ENCODE data around the gene ZNF93. TPM values are rescaled to one million over a fixed set of nuclear protein-coding genes. Genes with fewer than 3 reads are reported as not detected.
"Not testable (repeated sequence)": the region's sequence is repeated elsewhere in the genome, so short reads cannot be mapped to it uniquely, and the experiment has no call there.

ZNF93 gene
- total RNA-seq, 1 experiment from 2014 or later, result 58.1 TPM

DNA sequence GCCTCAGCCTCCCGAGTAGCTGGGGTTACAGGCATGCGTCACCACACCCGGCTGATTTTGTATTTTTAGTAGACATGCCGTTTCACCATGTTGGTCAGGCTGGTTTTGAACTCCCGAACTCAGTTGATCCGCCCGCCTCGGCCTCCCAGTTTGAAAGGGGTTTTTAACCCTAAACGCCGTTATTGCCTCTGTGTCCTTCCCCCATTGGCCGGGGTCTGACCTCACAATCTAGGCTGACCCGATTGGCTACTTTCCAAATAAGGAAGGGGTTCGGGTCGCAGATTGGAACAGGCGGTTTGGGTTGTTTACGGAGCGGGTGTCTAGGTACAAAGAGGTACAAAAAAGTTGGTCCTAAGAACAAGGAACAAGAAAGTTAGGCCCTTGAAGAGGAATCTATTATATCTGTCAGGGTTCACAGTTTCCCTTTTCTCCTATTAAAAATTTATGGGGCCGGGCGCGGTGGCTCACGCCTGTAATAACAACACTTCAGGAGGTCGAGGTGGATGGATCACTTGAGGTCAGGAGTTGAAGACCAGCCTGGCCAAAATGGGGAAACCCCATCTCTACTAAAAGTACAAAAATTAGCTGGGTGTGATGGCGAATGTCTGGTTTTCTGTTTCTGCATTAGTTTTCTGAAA is 34.0 kb upstream of the ZNF93 start:
- Mint-ChIP-seq H3K4me1 (peaks cover 23 to 31% of the 10 kb centered on the region in 2 experiments), H3K27me3 (ENCODE audit: low read depth) (no peaks in the 10 kb centered on the region; the same call in 1 of the 2 replicates), H3K4me3 (peak overlapping the region; percentile 97), H3K27ac (peak overlapping the region; percentile 100; a peak in 6 of 7 replicates), H3K9me3 (peaks cover 6 to 60% of the 10 kb centered on the region in 2 experiments; a peak in 4 of 5 replicates), H3K36me3 (ENCODE audit: insufficient read depth in 1 of 3, low read depth in 3 of 3) (peaks cover 25 to 39% (median 26%) of the 10 kb centered on the region in 3 experiments)
- DNase-seq, result peak; percentile 86
- no peak overlapping the region for H3K23ac ChIP-seq (ENCODE audit: insufficient read length, low read depth, low read length)
- peak overlapping the region; percentile 84 for H2BK120ac ChIP-seq (ENCODE audit: low read depth, low read length, poor library complexity, severe bottlenecking)
- no peaks in the 10 kb centered on the region for H3K27me3 ChIP-seq (ENCODE audit: insufficient read depth, low read length)
- no peaks in the 10 kb centered on the region for H3K79me1 ChIP-seq (ENCODE audit: insufficient read depth, low read depth, low read length, poor library complexity, severe bottlenecking)
- no peak overlapping the region for H2AK5ac ChIP-seq (ENCODE audit: insufficient read length, low read length)
- H2AFZ ChIP-seq (ENCODE audit: low read length), result no peak overlapping the region
- TF ChIP-seq, protein P1, sequence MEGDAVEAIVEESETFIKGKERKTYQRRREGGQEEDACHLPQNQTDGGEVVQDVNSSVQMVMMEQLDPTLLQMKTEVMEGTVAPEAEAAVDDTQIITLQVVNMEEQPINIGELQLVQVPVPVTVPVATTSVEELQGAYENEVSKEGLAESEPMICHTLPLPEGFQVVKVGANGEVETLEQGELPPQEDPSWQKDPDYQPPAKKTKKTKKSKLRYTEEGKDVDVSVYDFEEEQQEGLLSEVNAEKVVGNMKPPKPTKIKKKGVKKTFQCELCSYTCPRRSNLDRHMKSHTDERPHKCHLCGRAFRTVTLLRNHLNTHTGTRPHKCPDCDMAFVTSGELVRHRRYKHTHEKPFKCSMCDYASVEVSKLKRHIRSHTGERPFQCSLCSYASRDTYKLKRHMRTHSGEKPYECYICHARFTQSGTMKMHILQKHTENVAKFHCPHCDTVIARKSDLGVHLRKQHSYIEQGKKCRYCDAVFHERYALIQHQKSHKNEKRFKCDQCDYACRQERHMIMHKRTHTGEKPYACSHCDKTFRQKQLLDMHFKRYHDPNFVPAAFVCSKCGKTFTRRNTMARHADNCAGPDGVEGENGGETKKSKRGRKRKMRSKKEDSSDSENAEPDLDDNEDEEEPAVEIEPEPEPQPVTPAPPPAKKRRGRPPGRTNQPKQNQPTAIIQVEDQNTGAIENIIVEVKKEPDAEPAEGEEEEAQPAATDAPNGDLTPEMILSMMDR (conservative IDR thresholded peaks at IDR 0.05), result no peak
- H3T11ph ChIP-seq (ENCODE audit: low read length), result no peak overlapping the region
- peaks cover 47% of the 10 kb centered on the region; the same call in 1 of the 2 replicates for H3K79me2 ChIP-seq (ENCODE audit: insufficient read depth, low read length)
- H2BK12ac ChIP-seq (ENCODE audit: insufficient read length, low read depth, low read length), result no peak overlapping the region
- H2BK5ac ChIP-seq (ENCODE audit: insufficient read length, low read length), result peak overlapping the region; percentile 97
- H4K5ac ChIP-seq (ENCODE audit: insufficient read length, low read depth, low read length), result no peak overlapping the region
- H2BK15ac ChIP-seq (ENCODE audit: low read depth, low read length), result no peak overlapping the region
- H4K20me1 ChIP-seq (ENCODE audit: control insufficient read depth, insufficient read depth, insufficient read length), result no peaks in the 10 kb centered on the region
- peak overlapping the region; percentile 81 for H3K4me2 ChIP-seq (ENCODE audit: insufficient read depth, insufficient read length, low read length)
- H3K9me3 ChIP-seq (ENCODE audit: control insufficient read depth, low read depth, low read length), result no peaks in the 10 kb centered on the region
- H3K14ac ChIP-seq (ENCODE audit: insufficient read depth, low read length), result peak overlapping the region; percentile 100
- peaks cover 4% of the 10 kb centered on the region for H3K23me2 ChIP-seq (ENCODE audit: insufficient read length, low read depth, low read length, poor library complexity, severe bottlenecking)
- no peak overlapping the region for H2BK20ac ChIP-seq (ENCODE audit: low read depth, low read length, poor library complexity, severe bottlenecking)
- no peak overlapping the region for H4K8ac ChIP-seq (replicated peaks; ENCODE audit: insufficient read length, low read depth, low read length)
- H3K4me1 ChIP-seq (ENCODE audit: insufficient read depth, low read length), result no peaks in the 10 kb centered on the region; the same call in 1 of the 2 replicates
- H3K27ac ChIP-seq (ENCODE audit: insufficient read length, low read depth, low read length), result peak overlapping the region; percentile 97
- H3K18ac ChIP-seq (ENCODE audit: insufficient read length, low read depth, low read length), result peak overlapping the region; percentile 100
- no CpG with 5 or more reads among the region's 23 CpGs for WGBS (ENCODE audit: extremely low coverage, insufficient read length, low lambda C conversion rate)
- 0 out of 2 replicates have a peak overlapping the region, but pooled peaks have one; percentile 92 for H3K4ac ChIP-seq (ENCODE audit: low read depth, low read length)
- H4K91ac ChIP-seq (ENCODE audit: insufficient read length, low read depth, low read length), result no peak overlapping the region
- H3K56ac ChIP-seq (ENCODE audit: insufficient read length, low read depth, low read length), result peak overlapping the region; percentile 98
- H3K9ac ChIP-seq (ENCODE audit: extremely low read depth, insufficient read length, low read length), result peak overlapping the region; percentile 100

DNA sequence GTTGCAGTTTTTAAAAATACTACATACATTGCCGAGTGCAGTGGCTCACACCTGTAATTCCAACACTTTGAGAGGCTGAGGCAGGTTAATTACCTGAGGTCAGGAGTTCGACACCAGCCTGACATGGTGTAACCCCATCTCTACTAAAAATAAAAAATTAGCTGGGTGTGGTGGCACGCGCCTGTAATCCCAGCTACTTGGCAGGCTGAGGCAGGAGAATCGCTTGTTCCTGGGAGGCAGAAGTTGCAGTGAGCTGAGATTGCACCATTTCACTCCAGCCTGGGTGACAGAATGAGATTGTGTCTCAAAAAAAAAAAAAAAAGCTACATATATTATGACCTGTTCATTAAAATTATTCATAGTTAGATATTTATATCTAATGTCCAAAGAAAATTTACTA is 30.7 kb upstream of the ZNF93 start:
- not testable (repeated sequence) for H3K27me3 Mint-ChIP-seq (ENCODE audit: low read depth); H3K4me3 Mint-ChIP-seq; H2BK20ac ChIP-seq (ENCODE audit: low read depth, low read length, poor library complexity, severe bottlenecking); H3K4ac ChIP-seq (ENCODE audit: low read depth, low read length); H2AK5ac ChIP-seq (ENCODE audit: insufficient read length, low read length); H2BK120ac ChIP-seq (ENCODE audit: low read depth, low read length, poor library complexity, severe bottlenecking); H3T11ph ChIP-seq (ENCODE audit: low read length); H3K27ac ChIP-seq (ENCODE audit: insufficient read length, low read depth, low read length); H3K4me2 ChIP-seq (ENCODE audit: insufficient read depth, insufficient read length, low read length); DNase-seq; H2BK12ac ChIP-seq (ENCODE audit: insufficient read length, low read depth, low read length); H2BK15ac ChIP-seq (ENCODE audit: low read depth, low read length); H3K56ac ChIP-seq (ENCODE audit: insufficient read length, low read depth, low read length); H3K9me3 ChIP-seq (ENCODE audit: control insufficient read depth, low read depth, low read length); H3K23me2 ChIP-seq (ENCODE audit: insufficient read length, low read depth, low read length, poor library complexity, severe bottlenecking); H3K27ac Mint-ChIP-seq; H3K9ac ChIP-seq (ENCODE audit: extremely low read depth, insufficient read length, low read length); H4K91ac ChIP-seq (ENCODE audit: insufficient read length, low read depth, low read length); H3K14ac ChIP-seq (ENCODE audit: insufficient read depth, low read length); H4K20me1 ChIP-seq (ENCODE audit: control insufficient read depth, insufficient read depth, insufficient read length); H4K5ac ChIP-seq (ENCODE audit: insufficient read length, low read depth, low read length); H3K4me1 ChIP-seq (ENCODE audit: insufficient read depth, low read length); H3K79me1 ChIP-seq (ENCODE audit: insufficient read depth, low read depth, low read length, poor library complexity, severe bottlenecking); H4K8ac ChIP-seq (replicated peaks; ENCODE audit: insufficient read length, low read depth, low read length); H2BK5ac ChIP-seq (ENCODE audit: insufficient read length, low read length); H3K23ac ChIP-seq (ENCODE audit: insufficient read length, low read depth, low read length); H2AFZ ChIP-seq (ENCODE audit: low read length); H3K18ac ChIP-seq (ENCODE audit: insufficient read length, low read depth, low read length); H3K27me3 ChIP-seq (ENCODE audit: insufficient read depth, low read length)
- Mint-ChIP-seq H3K4me1 (peaks cover 28 to 29% of the 10 kb centered on the region in 2 experiments), H3K9me3 (peaks cover 6 to 76% of the 10 kb centered on the region in 2 experiments; a peak in 4 of 5 replicates), H3K36me3 (ENCODE audit: insufficient read depth in 1 of 3, low read depth in 3 of 3) (peaks cover 50 to 67% (median 51%) of the 10 kb centered on the region in 3 experiments)
- no CpG with 5 or more reads among the region's 5 CpGs for WGBS (ENCODE audit: extremely low coverage, insufficient read length, low lambda C conversion rate)
- peaks cover 67% of the 10 kb centered on the region for H3K79me2 ChIP-seq (ENCODE audit: insufficient read depth, low read length)

All from H9 (cell line).